Duodenal mucosa (tissue), 2 donors: ENCODE measurements around the gene KMT2C.
"Not testable (repeated sequence)": the region's sequence is repeated elsewhere in the genome, so short reads cannot be mapped to it uniquely, and the experiment has no call there.

Experiments used
- H3K27ac ChIP-seq: one replicate; pipeline ENCODE4 v1.7.0; 2013; ENCODE audit warnings: low read depth, low read length
- H3K27me3 ChIP-seq, 2 donors: one replicate each; pipeline ENCODE4 v1.7.0; 2013; ENCODE audit warnings: low read length in 2 of 2, control low read depth in 1 of 2; ENCODE audit not compliant: insufficient read depth in 2 of 2, control insufficient read depth in 1 of 2
- H3K36me3 ChIP-seq, 2 donors: one replicate each; pipeline ENCODE4 v1.7.0; 2013; ENCODE audit warnings: low read length in 2 of 2, control low read depth in 1 of 2; ENCODE audit not compliant: insufficient read depth in 2 of 2, control insufficient read depth in 1 of 2
- H3K4me1 ChIP-seq, 2 donors: one replicate each; pipeline ENCODE4 v1.7.0; 2013; ENCODE audit warnings: low read length in 2 of 2, control low read depth in 1 of 2; ENCODE audit not compliant: insufficient read depth in 2 of 2, control insufficient read depth in 1 of 2
- H3K4me3 ChIP-seq, 2 donors: one replicate each; pipeline ENCODE4 v1.7.0; 2013; ENCODE audit warnings: low read length in 2 of 2, low read depth in 1 of 2
- H3K9ac ChIP-seq, 2 donors: one replicate each; pipeline ENCODE4 v1.7.0; 2013; ENCODE audit warnings: low read length in 2 of 2, low read depth in 1 of 2
- H3K9me3 ChIP-seq, 2 donors: one replicate each; pipeline ENCODE4 v1.7.0; 2013; ENCODE audit warnings: low read length in 2 of 2, control low read depth in 1 of 2; ENCODE audit not compliant: control insufficient read depth in 1 of 2

KMT2C gene

DNA sequence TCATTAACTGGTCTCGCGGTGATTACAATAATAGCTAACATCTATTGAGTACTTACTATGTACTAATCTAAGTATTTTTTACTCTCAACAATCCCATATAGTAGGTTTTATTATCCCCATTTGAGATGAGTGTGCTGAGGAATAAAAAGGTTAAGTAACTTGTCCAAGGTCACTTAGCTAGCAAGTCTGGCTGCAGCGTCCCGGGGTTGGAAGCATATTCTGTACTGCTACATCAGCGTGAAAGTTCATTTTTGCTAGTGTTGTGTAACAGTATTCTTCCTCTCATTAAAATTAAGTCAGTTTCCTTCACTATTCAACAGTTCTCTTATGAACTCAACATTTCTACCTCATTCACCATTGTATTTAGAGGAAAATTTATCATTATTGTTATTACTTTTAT, 199.5 kb downstream of the KMT2C start:
- H3K9me3 ChIP-seq, H3K4me1 ChIP-seq, H3K9ac ChIP-seq, H3K27ac ChIP-seq, H3K27me3 ChIP-seq, H3K4me3 ChIP-seq, H3K36me3 ChIP-seq: not testable (repeated sequence)

DNA sequence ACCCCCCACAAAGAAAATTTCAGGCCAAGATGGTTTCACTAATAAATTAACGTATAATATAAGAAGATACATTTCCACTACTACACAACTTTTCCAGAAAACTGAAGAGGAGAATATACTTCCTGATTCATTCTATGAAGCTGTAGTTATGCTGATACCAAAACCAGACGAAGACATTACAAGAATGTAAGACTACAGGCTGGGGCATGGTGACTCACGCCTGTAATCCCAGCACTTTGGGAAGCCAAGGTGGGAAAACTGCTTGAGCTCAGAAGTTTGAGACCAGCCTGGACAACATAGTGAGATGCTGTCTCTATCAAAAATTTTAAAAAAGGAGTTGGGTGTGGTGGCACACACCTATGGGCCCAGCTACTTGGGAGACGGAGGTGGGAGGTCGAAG, 201.4 kb downstream of the KMT2C start:
- not testable (repeated sequence) for H3K4me1 ChIP-seq, H3K27me3 ChIP-seq, H3K9me3 ChIP-seq, H3K27ac ChIP-seq, H3K36me3 ChIP-seq, H3K9ac ChIP-seq, H3K4me3 ChIP-seq

DNA sequence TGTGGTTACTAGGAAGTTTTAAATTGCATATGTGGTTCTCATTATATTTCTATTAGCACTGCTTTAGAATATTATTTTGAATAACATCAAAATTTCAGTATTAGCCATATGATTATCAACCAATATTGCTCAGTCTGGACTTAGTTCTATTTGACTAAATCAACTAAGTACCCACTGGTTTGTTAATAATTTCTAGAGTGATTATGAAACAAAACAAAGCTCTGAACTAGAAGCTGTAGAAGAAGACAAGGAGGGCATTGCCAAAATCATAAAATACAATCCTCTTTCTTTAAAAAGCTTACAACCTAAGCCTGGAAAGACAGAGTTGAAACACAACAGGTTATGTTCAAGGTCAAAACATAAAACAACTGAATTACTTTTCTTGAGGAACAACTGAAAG, 204.7 kb downstream of the KMT2C start:
- no peaks in the 10 kb centered on the region for H3K9me3 ChIP-seq
- no peak overlapping the region for H3K9ac ChIP-seq
- H3K27ac ChIP-seq, result no peak overlapping the region
- H3K4me1 ChIP-seq, result no peaks in the 10 kb centered on the region
- no peak overlapping the region for H3K4me3 ChIP-seq
- H3K27me3 ChIP-seq, result no peaks in the 10 kb centered on the region
- peaks cover 0 to 13% of the 10 kb centered on the region in 2 donors for H3K36me3 ChIP-seq

DNA sequence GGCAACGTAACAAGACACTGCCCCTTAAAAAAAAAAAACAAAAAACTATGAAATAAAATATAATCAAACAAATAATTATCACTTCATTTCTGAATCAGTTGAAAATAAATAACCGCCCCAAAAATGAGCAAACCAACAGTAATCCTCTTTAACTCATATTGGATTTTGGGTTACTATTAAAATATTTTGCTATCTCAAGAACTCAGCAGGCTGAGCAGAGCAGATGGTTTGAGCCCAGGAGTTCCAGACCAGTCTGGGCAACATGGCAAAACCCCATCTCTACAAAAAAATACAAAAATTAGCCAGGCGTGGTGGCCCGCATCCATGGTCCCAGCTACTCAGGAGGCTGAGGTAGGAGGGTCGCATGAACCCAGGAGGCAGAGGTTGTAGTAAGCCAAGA, 216.2 kb downstream of the KMT2C start:
- H3K9ac ChIP-seq, H3K27me3 ChIP-seq, H3K9me3 ChIP-seq, H3K4me1 ChIP-seq, H3K27ac ChIP-seq, H3K4me3 ChIP-seq: not testable (repeated sequence)
- H3K36me3 ChIP-seq, result peaks cover 0 to 29% of the 10 kb centered on the region in 2 donors

DNA sequence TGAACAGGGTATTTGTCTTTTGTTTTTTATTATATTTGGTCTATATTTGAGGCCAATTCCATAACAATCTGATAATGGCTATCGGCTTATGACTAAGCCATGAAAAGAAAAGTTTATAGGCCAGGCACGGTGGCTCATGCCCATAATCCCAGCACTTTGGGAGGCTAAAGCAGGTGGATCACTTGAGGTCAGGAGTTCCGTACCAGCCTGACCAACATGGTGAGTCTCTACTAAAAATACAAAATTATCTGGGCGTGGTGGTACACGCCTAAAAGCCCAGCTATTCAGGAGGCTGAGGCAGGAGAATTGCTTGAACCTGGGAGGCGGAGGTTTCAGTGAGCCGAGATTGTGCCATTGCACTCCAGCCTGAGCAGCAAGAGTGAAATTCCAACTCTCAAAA, 227.0 kb downstream of the KMT2C start:
- not testable (repeated sequence) for H3K4me3 ChIP-seq, H3K4me1 ChIP-seq, H3K27ac ChIP-seq, H3K9me3 ChIP-seq, H3K9ac ChIP-seq, H3K27me3 ChIP-seq
- H3K36me3 ChIP-seq, result peaks cover 0 to 12% of the 10 kb centered on the region in 2 donors

DNA sequence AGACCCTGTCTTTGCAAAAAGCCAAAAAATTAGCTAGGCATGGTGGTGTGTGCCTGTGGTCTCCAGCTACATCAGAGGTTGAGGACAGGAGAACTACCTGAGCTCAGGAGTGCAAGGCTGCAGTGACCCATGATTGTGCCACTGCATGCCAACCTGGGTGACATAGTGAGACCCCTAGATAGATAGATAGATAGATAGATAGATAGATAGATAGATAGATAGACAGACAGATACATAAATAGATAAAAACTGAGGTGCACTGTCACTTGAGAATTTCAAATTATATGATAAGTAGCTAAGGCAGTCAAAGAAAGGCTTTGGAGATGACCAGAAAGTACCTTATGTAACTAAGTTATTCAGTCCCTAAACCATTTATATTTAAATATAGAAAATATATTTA, 231.4 kb downstream of the KMT2C start:
- not testable (repeated sequence) for H3K27me3 ChIP-seq, H3K9me3 ChIP-seq, H3K4me3 ChIP-seq, H3K4me1 ChIP-seq, H3K27ac ChIP-seq, H3K9ac ChIP-seq
- peaks cover 5 to 15% of the 10 kb centered on the region in 2 donors for H3K36me3 ChIP-seq

DNA sequence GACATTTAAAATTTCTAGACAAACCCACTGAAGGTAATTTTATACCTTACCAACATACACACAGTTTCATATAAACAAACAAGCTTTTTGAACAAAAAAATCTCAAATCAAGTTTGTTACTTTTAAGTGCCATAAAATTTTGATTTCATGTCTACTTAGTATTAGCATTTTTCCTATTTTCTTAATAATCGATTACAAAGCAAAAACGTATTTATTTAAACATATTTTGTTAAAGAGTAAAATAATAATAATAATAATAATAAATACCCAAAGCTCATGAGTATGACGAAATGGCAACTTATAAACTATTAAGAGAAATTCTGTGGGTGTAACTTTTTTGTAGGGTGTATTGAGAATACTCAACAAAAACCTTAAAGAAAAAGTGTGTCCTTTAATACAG, 232.7 kb downstream of the KMT2C start:
- H3K4me1 ChIP-seq, result no peaks in the 10 kb centered on the region
- H3K27me3 ChIP-seq, result no peaks in the 10 kb centered on the region
- no peak overlapping the region for H3K9ac ChIP-seq
- no peaks in the 10 kb centered on the region for H3K9me3 ChIP-seq
- no peak overlapping the region for H3K4me3 ChIP-seq
- H3K36me3 ChIP-seq, result peaks cover 5 to 24% of the 10 kb centered on the region in 2 donors
- H3K27ac ChIP-seq, result no peak overlapping the region

DNA sequence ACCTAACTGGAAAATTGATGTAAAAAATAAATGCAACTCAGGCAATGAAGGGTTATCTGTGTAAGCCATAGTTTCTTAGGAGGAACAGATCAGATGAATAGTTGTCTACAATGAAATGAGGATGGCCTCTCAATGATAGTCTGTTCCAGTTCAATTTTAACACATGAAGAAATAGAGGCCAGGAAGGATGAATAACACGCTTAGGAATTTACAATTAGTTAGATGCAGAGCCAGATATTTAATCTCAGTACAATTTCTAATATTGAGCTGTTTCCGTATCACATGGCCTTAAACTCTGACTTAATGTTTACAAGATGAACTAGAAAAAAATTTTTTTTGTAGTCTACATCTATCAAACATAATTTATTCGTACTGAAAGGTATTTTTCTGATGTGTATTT, 233.7 kb downstream of the KMT2C start:
- Histone ChIP-seq H3K9me3 (no peaks in the 10 kb centered on the region), H3K4me3 (no peak overlapping the region), H3K27me3 (no peaks in the 10 kb centered on the region), H3K4me1 (no peaks in the 10 kb centered on the region), H3K36me3 (peaks cover 5 to 24% of the 10 kb centered on the region in 2 donors), H3K9ac (no peak overlapping the region), H3K27ac (no peak overlapping the region)

DNA sequence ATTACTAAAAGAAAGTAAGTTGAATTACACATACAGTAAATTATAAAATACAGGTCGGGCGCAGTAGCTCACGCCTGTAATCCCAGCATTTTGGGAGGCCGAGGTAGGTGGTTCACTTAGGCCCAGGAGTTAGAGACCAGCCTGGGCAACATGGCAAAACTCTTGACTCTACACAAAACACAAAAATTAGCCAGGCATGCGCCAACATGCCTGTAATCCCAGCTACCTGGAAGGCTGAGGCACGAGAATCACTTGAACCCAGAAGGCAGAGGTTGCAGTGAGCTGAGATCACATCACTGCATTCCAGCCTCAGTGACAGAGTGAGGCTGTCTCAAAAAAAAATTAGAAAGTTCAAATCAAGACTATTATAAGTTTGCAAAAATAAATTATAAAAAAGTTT, 235.4 kb downstream of the KMT2C start:
- H3K27ac ChIP-seq, result no peak overlapping the region
- no peak overlapping the region for H3K9ac ChIP-seq
- peaks cover 5 to 22% of the 10 kb centered on the region in 2 donors for H3K36me3 ChIP-seq
- H3K9me3 ChIP-seq, result no peaks in the 10 kb centered on the region
- no peaks in the 10 kb centered on the region for H3K27me3 ChIP-seq
- no peak overlapping the region for H3K4me3 ChIP-seq
- H3K4me1 ChIP-seq, result no peaks in the 10 kb centered on the region

DNA sequence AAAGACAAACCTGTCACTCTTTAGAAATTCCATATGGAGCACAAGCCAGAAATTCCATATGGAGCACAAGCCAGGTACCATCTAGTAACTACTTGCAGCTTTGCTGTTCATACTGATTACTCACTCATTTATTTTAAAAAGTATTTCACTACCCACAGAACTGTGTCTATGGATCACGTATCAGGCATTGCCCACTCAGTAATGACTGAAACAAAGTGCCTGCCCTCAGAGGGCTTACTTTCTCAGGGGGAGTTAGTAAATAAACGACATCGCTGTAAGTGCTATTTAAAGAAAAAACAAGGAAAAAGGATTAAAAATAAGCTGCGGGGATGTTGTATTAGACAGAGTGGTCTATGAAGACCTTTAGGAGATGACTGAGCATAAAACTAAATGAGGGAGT, 239.4 kb downstream of the KMT2C start:
- no peaks in the 10 kb centered on the region for H3K4me1 ChIP-seq
- H3K27ac ChIP-seq, result no peak overlapping the region
- no peaks in the 10 kb centered on the region for H3K9me3 ChIP-seq
- H3K9ac ChIP-seq, result no peak overlapping the region
- H3K36me3 ChIP-seq, result peaks cover 26 to 46% of the 10 kb centered on the region in 2 donors
- no peak overlapping the region for H3K4me3 ChIP-seq
- H3K27me3 ChIP-seq, result no peaks in the 10 kb centered on the region

DNA sequence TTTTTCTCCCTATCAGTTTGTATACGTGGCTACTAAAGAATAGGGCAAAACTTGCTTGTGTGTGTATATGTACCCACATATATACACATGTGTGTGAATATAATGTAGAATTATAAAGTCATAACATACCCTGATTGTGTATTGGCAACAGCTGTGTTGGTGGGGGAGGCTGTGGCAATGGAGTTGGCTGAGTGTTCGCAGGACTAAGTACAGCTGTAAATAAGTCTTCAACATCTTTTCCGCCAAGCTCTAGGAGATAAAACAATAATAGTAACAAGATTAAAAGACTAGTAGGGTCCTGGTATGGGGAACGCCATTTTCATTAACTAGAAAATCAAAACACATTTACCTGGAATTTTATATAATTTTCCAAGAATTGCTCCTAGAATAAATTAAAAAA, 241.9 kb downstream of the KMT2C start:
- H3K27me3 ChIP-seq, result no peaks in the 10 kb centered on the region
- no peak overlapping the region for H3K9ac ChIP-seq
- H3K27ac ChIP-seq, result no peak overlapping the region
- H3K9me3 ChIP-seq, result no peaks in the 10 kb centered on the region
- H3K4me3 ChIP-seq, result no peak overlapping the region
- no peaks in the 10 kb centered on the region for H3K4me1 ChIP-seq
- peaks cover 32 to 60% of the 10 kb centered on the region in 2 donors for H3K36me3 ChIP-seq
